PC-3 (cell line): ENCODE data around the gene CCDC122.

Experiments
- EZH2 ChIP-seq: fragments of 300-600 bp; sonication (generic); IDR thresholded peaks from one replicate; pipeline ENCODE4 v1.6.1; 2017; ENCODE audit warnings: antibody characterized with exemption, mild to moderate bottlenecking, low read length; ENCODE audit not compliant: unreplicated experiment
- TF ChIP-seq, protein P1 (sequence below): fragments of 300-600 bp; sonication (generic); conservative IDR thresholded peaks from 2 replicates; pipeline ENCODE4 v1.5.1; 2017; ENCODE audit warnings: antibody characterized with exemption, low read depth, mild to moderate bottlenecking, low read length

DNA sequence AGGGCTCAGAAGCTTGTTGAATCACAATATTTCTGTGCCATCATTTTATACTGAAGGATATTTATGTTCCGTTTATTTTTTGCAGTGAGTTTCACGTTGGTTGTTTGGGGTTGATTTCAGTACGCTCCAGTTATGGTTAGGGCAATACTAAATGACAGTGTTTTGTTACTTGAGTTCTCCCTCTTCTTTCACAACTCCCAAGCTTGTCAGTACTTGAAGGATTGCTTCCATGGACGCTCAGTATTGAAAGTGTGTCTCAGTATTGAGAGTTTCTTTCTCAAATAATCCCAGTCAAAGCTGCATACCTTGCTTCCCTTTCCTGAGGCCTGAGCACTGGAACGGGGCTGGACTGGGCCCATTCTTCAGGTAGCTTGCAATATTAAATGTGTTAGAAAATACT, 39.1 kb upstream of the CCDC122 start:
- TF ChIP-seq, protein P1, sequence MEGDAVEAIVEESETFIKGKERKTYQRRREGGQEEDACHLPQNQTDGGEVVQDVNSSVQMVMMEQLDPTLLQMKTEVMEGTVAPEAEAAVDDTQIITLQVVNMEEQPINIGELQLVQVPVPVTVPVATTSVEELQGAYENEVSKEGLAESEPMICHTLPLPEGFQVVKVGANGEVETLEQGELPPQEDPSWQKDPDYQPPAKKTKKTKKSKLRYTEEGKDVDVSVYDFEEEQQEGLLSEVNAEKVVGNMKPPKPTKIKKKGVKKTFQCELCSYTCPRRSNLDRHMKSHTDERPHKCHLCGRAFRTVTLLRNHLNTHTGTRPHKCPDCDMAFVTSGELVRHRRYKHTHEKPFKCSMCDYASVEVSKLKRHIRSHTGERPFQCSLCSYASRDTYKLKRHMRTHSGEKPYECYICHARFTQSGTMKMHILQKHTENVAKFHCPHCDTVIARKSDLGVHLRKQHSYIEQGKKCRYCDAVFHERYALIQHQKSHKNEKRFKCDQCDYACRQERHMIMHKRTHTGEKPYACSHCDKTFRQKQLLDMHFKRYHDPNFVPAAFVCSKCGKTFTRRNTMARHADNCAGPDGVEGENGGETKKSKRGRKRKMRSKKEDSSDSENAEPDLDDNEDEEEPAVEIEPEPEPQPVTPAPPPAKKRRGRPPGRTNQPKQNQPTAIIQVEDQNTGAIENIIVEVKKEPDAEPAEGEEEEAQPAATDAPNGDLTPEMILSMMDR, result no peak
- TF ChIP-seq EZH2, result no peak
